ENCODE data around the gene PTGS1. TPM values are rescaled to one million over a fixed set of nuclear protein-coding genes. Genes with fewer than 3 reads are reported as not detected.

Gene PTGS1
- total and polyA plus RNA-seq, 2 of the 13 experiments (the other 11 are each of a cell fraction or from before 2014, with no cell fraction given), result 0.07 to 0.08 TPM

- H2AFZ ChIP-seq (ENCODE audit: low read length), result no peak overlapping the region
- intact Hi-C loops (cut with micrococcal nuclease; ENCODE audit: unreplicated experiment), result no loop called here
- DNase-seq (ENCODE audit: low spot score) (no peak), ATAC-seq (no peak), FAIRE-seq (no peak)
- H3K9ac ChIP-seq (ENCODE audit: insufficient read depth, low read depth, low read length), result no peak overlapping the region
- H3K4me2 ChIP-seq (ENCODE audit: low read depth, low read length), result no peak overlapping the region
- BruUV-seq (replicated peaks), result no TSS peak
- no peaks in the 10 kb centered on the region for H4K20me1 ChIP-seq (ENCODE audit: insufficient read depth, low read length)
- H3K4me1 ChIP-seq (ENCODE audit: insufficient read depth, low read length), result no peaks in the 10 kb centered on the region
- no peaks in the 10 kb centered on the region for H3K36me3 ChIP-seq (replicated peaks in 1 of 2; ENCODE audit: control insufficient read depth in 1 of 2, insufficient read depth in 2 of 2, low read length in 2 of 2)
- WGBS (ENCODE audit: low lambda C conversion rate), result 50% methylated on average over 6 of the region's 9 CpGs
- no peak overlapping the region for H3K4me3 ChIP-seq (replicated peaks in 1 of 3; ENCODE audit: insufficient read depth in 1 of 3, low read depth in 2 of 3, low read length in 3 of 3)
- no peaks in the 10 kb centered on the region for H3K79me2 ChIP-seq (ENCODE audit: insufficient read depth, low read length)
- POLR2A ChIA-PET, result no interaction called here
- CTCF ChIA-PET (ENCODE audit: low intra/inter-chr PET ratio, low total read pairs), result no interaction called here
- no peaks in the 10 kb centered on the region for H3K9me3 ChIP-seq (ENCODE audit: low read length)
- no peak overlapping the region for H3K27ac ChIP-seq (ENCODE audit: extremely low read length, insufficient read depth, low read length)
- in situ Hi-C loops (cut with HindIII; ENCODE audit: extremely low pct_ligation_motif_present, low pct_unique_long_range_greater_than_20kb), result no loop called here
- peaks cover 3 to 6% of the 10 kb centered on the region in 2 experiments; a peak in 2 of 5 replicates for H3K27me3 ChIP-seq (ENCODE audit: control insufficient read depth in 1 of 2, insufficient read depth in 2 of 2, low read length in 2 of 2)
- TF ChIP-seq DZIP1 (CRISPR knock-in tag; IDR thresholded peaks at IDR 0.05) (no peak), NONO (IDR thresholded peaks at IDR 0.05) (no peak), NONO (CRISPR knock-in tag; conservative IDR thresholded peaks at IDR 0.05) (no peak), PAX8 (CRISPR knock-in tag; IDR thresholded peaks at IDR 0.05; ENCODE audit: borderline replicate concordance) (no peak), ATF2 (CRISPR knock-in tag; IDR thresholded peaks at IDR 0.05) (no peak), RFX3 (CRISPR knock-in tag; IDR thresholded peaks at IDR 0.05) (no peak), MTF1 (CRISPR knock-in tag; IDR thresholded peaks at IDR 0.05) (no peak), HMGA1 (CRISPR knock-in tag; conservative IDR thresholded peaks at IDR 0.05) (no peak), FOXJ3 (CRISPR knock-in tag; IDR thresholded peaks at IDR 0.05; ENCODE audit: borderline replicate concordance) (no peak), ZNF460 (CRISPR knock-in tag; IDR thresholded peaks at IDR 0.05; ENCODE audit: borderline replicate concordance) (no peak), EHMT2 (IDR thresholded peaks at IDR 0.05; ENCODE audit: borderline replicate concordance, low read depth, low read length) (no peak), ZNF253 (CRISPR knock-in tag; IDR thresholded peaks at IDR 0.05; ENCODE audit: borderline replicate concordance) (no peak), ZNF17 (CRISPR knock-in tag; IDR thresholded peaks at IDR 0.05) (no peak), SUZ12 (IDR thresholded peaks at IDR 0.05; ENCODE audit: low read depth, low read length) (no peak), HDAC2 (CRISPR knock-in tag; IDR thresholded peaks at IDR 0.05) (no peak), JDP2 (CRISPR knock-in tag; IDR thresholded peaks at IDR 0.05; ENCODE audit: borderline replicate concordance) (no peak), THAP7 (CRISPR knock-in tag; IDR thresholded peaks at IDR 0.05) (no peak), NFATC3 (CRISPR knock-in tag; IDR thresholded peaks at IDR 0.05) (no peak)
These were observed 21.5 kb downstream of the PTGS1 start for GRCh38 chr9:122392284-122392683.

Data from HepG2 (cell line).